IMR-90 (cell line): ENCODE results near the gene OTUD6A. TPM values are rescaled to one million over a fixed set of nuclear protein-coding genes. Genes with fewer than 3 reads are reported as not detected.

Source experiments
- ATAC-seq: fragments of 200-7000 bp; cut with Tn5 transposase; 2 replicates; pipeline ENCODE4 v1.9.1; 2020; ENCODE audit warnings: low read depth, mild to moderate bottlenecking, moderate library complexity
- BruUV-seq: library from RNA; stranded (reverse); fragments of 400-500 nt; replicated peaks from 2 replicates; lab custom pipeline; 2021; lab: Mats Ljungman, UMichigan
- CTCF ChIA-PET: fragments of 300-600 bp; formaldehyde crosslinking; extraction: SDS; loops from one replicate; lab custom pipeline; 2021; ENCODE audit warnings: antibody characterized with exemption; lab: Yijun Ruan, JAX
- POLR2A ChIA-PET: fragments of 300-600 bp; sonication (Branson Sonifier 250); formaldehyde crosslinking; loops from one replicate; lab custom pipeline; 2022; ENCODE audit warnings: antibody characterized with exemption; ENCODE audit not compliant: unreplicated experiment; lab: Charles Lee
- DNase-seq: peaks from one replicate; pipeline ENCODE4 v3.0.0; 2013
- H2AFZ ChIP-seq: replicated peaks from 2 replicates; pipeline ENCODE3; 2013; ENCODE audit warnings: low read length, mild to moderate bottlenecking; ENCODE audit not compliant: poor library complexity
- H2AK5ac ChIP-seq: 2 replicates; pipeline ENCODE4 v1.6.1; 2013; ENCODE audit warnings: low read depth, low read length, inconsistent platforms
- H2AK9ac ChIP-seq: replicated peaks from 2 replicates; pipeline ENCODE3; 2013; ENCODE audit warnings: mild to moderate bottlenecking, low read depth, low read length, moderate library complexity; ENCODE audit not compliant: poor library complexity
- H2BK120ac ChIP-seq: 2 replicates; pipeline ENCODE4 v1.6.1; 2013; ENCODE audit warnings: low read depth, low read length, inconsistent platforms
- H2BK15ac ChIP-seq: 3 replicates; pipeline ENCODE4 v1.6.1; 2013; ENCODE audit warnings: low read depth, low read length, inconsistent platforms
- H2BK20ac ChIP-seq: 2 replicates; pipeline ENCODE4 v1.6.1; 2013; ENCODE audit warnings: low read depth, mild to moderate bottlenecking, inconsistent platforms, low read length, moderate library complexity
- H2BK5ac ChIP-seq: 2 replicates; pipeline ENCODE4 v1.6.1; 2013; ENCODE audit warnings: mild to moderate bottlenecking, low read depth, low read length, inconsistent platforms; ENCODE audit not compliant: poor library complexity, severe bottlenecking
- H3K14ac ChIP-seq: replicated peaks from 2 replicates; pipeline ENCODE4 v1.6.1; 2013; ENCODE audit warnings: low read depth, low read length, inconsistent platforms
- H3K18ac ChIP-seq: 2 replicates; pipeline ENCODE4 v1.6.1; 2013; ENCODE audit warnings: low read depth, low read length, control low read depth
- H3K23ac ChIP-seq: 2 replicates; pipeline ENCODE4 v1.6.1; 2013; ENCODE audit warnings: low read depth, low read length, inconsistent platforms
- H3K27ac ChIP-seq: 2 replicates; pipeline ENCODE4 v1.5.1; 2013; ENCODE audit warnings: mild to moderate bottlenecking, control low read depth, low read length; ENCODE audit not compliant: insufficient read depth
- H3K27me3 ChIP-seq: 2 replicates; pipeline ENCODE4 v1.6.1; 2013; ENCODE audit warnings: low read length; ENCODE audit not compliant: control insufficient read depth, insufficient read depth
- H3K36me3 ChIP-seq: 2 replicates; pipeline ENCODE4 v1.6.1; 2013; ENCODE audit warnings: low read length, mixed read lengths; ENCODE audit not compliant: control insufficient read depth, insufficient read depth
- H3K4ac ChIP-seq: 2 replicates; pipeline ENCODE4 v1.6.1; 2013; ENCODE audit warnings: low read depth, low read length, inconsistent platforms
- H3K4me1 ChIP-seq: 2 replicates; pipeline ENCODE4 v1.6.1; 2013; ENCODE audit warnings: low read length, mixed read lengths; ENCODE audit not compliant: control insufficient read depth, insufficient read depth
- H3K4me2 ChIP-seq: 2 replicates; pipeline ENCODE4 v1.6.1; 2013; ENCODE audit warnings: low read depth, mild to moderate bottlenecking, control low read depth, low read length, moderate library complexity
- H3K4me3 ChIP-seq: 2 replicates; pipeline ENCODE4 v1.5.1; 2013; ENCODE audit warnings: low read depth, mild to moderate bottlenecking, control low read depth, low read length, moderate library complexity; ENCODE audit not compliant: insufficient read depth
- H3K56ac ChIP-seq: 2 replicates; pipeline ENCODE4 v1.6.1; 2013; ENCODE audit warnings: low read length, inconsistent platforms; ENCODE audit not compliant: insufficient read depth; ENCODE audit errors: extremely low read depth
- H3K79me1 ChIP-seq, 2 experiments: 2 replicates each; pipeline ENCODE4 v1.6.1; 2013; ENCODE audit warnings: low read length in 2 of 2, inconsistent platforms in 1 of 2, low read depth in 1 of 2
- H3K9ac ChIP-seq: 2 replicates; pipeline ENCODE4 v1.6.1; 2013; ENCODE audit warnings: low read depth, low read length, control low read depth
- H3K9me1 ChIP-seq: 2 replicates; pipeline ENCODE4 v1.6.1; 2013; ENCODE audit warnings: low read length, inconsistent platforms; ENCODE audit not compliant: insufficient read depth
- H3K9me3 ChIP-seq: 2 replicates; pipeline ENCODE4 v1.6.1; 2013; ENCODE audit warnings: low read length; ENCODE audit not compliant: control insufficient read depth, insufficient read depth
- H4K20me1 ChIP-seq: 2 replicates; pipeline ENCODE4 v1.6.1; 2013; ENCODE audit warnings: low read length, inconsistent platforms; ENCODE audit not compliant: insufficient read depth
- H4K5ac ChIP-seq: 2 replicates; pipeline ENCODE4 v1.6.1; 2013; ENCODE audit warnings: mild to moderate bottlenecking, low read depth, low read length, control low read depth
- H4K8ac ChIP-seq, 2 experiments: 2 replicates each; pipeline ENCODE4 v1.6.1; 2013; ENCODE audit warnings: low read depth in 2 of 2, low read length in 2 of 2, control low read depth in 1 of 2, inconsistent platforms in 1 of 2
- H4K91ac ChIP-seq: 2 replicates; pipeline ENCODE4 v1.6.1; 2013; ENCODE audit warnings: low read depth, low read length, inconsistent platforms; ENCODE audit not compliant: insufficient read depth
- BHLHE40 ChIP-seq: fragments of 150-350 bp; IDR thresholded peaks from 2 replicates; pipeline ENCODE4 v1.6.1; 2016; ENCODE audit warnings: mild to moderate bottlenecking, low read depth, low read length
- CEBPB ChIP-seq: IDR thresholded peaks from 2 replicates; pipeline ENCODE4 v1.6.1; 2012; ENCODE audit warnings: low read depth, low read length, improper control_type of control experiment
- CHD1 ChIP-seq: IDR thresholded peaks from 2 replicates; pipeline ENCODE4 v1.6.1; 2012; ENCODE audit warnings: low read depth, low read length, improper control_type of control experiment
- ELK1 ChIP-seq: fragments of 150-350 bp; IDR thresholded peaks from 2 replicates; pipeline ENCODE4 v1.6.1; 2016; ENCODE audit warnings: low read depth, mild to moderate bottlenecking, low read length, moderate library complexity, borderline replicate concordance
- MAFK ChIP-seq: IDR thresholded peaks from 2 replicates; pipeline ENCODE4 v1.6.1; 2012; ENCODE audit warnings: low read depth, low read length, improper control_type of control experiment
- MAZ ChIP-seq: IDR thresholded peaks from 2 replicates; pipeline ENCODE4 v1.6.1; 2012; ENCODE audit warnings: low read depth, mild to moderate bottlenecking, low read length, improper control_type of control experiment, moderate library complexity, borderline replicate concordance
- RCOR1 ChIP-seq: IDR thresholded peaks from 2 replicates; pipeline ENCODE4 v1.6.1; 2012; ENCODE audit warnings: mild to moderate bottlenecking, low read length, improper control_type of control experiment; ENCODE audit not compliant: insufficient replicate concordance
- RFX5 ChIP-seq: IDR thresholded peaks from 2 replicates; pipeline ENCODE4 v1.8.0; 2012; ENCODE audit warnings: low read depth, mild to moderate bottlenecking, low read length, moderate library complexity
- SMC3 ChIP-seq: fragments of 150-350 bp; IDR thresholded peaks from 2 replicates; pipeline ENCODE4 v1.6.1; 2016; ENCODE audit warnings: low read depth, mild to moderate bottlenecking, antibody characterized with exemption, low read length, moderate library complexity
- USF2 ChIP-seq: fragments of 150-350 bp; IDR thresholded peaks from 2 replicates; pipeline ENCODE4 v1.6.1; 2017; ENCODE audit warnings: mild to moderate bottlenecking, antibody characterized with exemption, low read length, low read depth
- WGBS, 2 experiments: methylation state at CpG; one replicate each; pipeline versions ENCODE4 v1.1.5 to v1.1.7; 2013; ENCODE audit warnings: missing lambda C conversion rate in 2 of 2; ENCODE audit not compliant: insufficient read length in 1 of 2; ENCODE audit errors: extremely low coverage in 2 of 2; 5-methylcytosine and 5-hydroxymethylcytosine counted together
- dilution Hi-C: fragments of 300-500 bp; cut with HindIII; formaldehyde crosslinking; loops from one replicate; pipeline ENCODE4 v1.14.3; 2018; ENCODE audit warnings: low sequenced_read_pairs; ENCODE audit not compliant: unreplicated experiment
- in situ Hi-C: fragments of 300-500 bp; cut with MboI; formaldehyde crosslinking; loops from 3 replicates; pipeline ENCODE4 v1.14.3; 2019; ENCODE audit warnings: low sequenced_read_pairs, inconsistent platforms, mixed read lengths
- intact Hi-C: fragments of 100-400 bp; cut with micrococcal nuclease; formaldehyde crosslinking; loops from 2 replicates; pipeline ENCODE4 v1.10.0; 2022
- polyA plus RNA-seq, 3 experiments: library from polyadenylated mRNA; depleted of rRNA; stranded (reverse); fragments of >200 nt; gene quantifications; 2 replicates each; pipeline ENCODE4 v1.2.3, GENCODE V29; 2012; ENCODE audit warnings: low replicate concordance in 1 of 3
- total RNA-seq: library from RNA; depleted of rRNA; stranded (reverse); fragments of >200 nt; gene quantifications from 2 replicates; pipeline ENCODE4 v1.2.3, GENCODE V29; 2012

Gene OTUD6A
- total and polyA plus RNA-seq, 2 of the 4 experiments (the other 2 are of a cell fraction): not detected

- no peak overlapping the region for H2BK5ac ChIP-seq
- H3K23ac ChIP-seq: no peak overlapping the region
- H3K4me1 ChIP-seq: no peaks in the 10 kb centered on the region
- no peaks in the 10 kb centered on the region for H3K9me1 ChIP-seq
- ATAC-seq (no peak), DNase-seq (no peak)
- no peak overlapping the region for H2AFZ ChIP-seq
- ChIA-PET POLR2A (no interaction called here), CTCF (no interaction called here)
- no peak overlapping the region for H3K4me3 ChIP-seq
- no peak overlapping the region for H3K14ac ChIP-seq
- H4K20me1 ChIP-seq: no peaks in the 10 kb centered on the region
- no peak overlapping the region for H3K4me2 ChIP-seq
- H4K8ac ChIP-seq: no peak overlapping the region
- TF ChIP-seq RCOR1 (no peak), ELK1 (no peak), USF2 (no peak), BHLHE40 (no peak), CEBPB (no peak), MAFK (no peak), SMC3 (no peak), MAZ (no peak), RFX5 (no peak), CHD1 (no peak)
- H3K27ac ChIP-seq: no peak overlapping the region
- in situ Hi-C loops (no loop called here), intact Hi-C loops (no loop called here), dilution Hi-C loops (no loop called here)
- no peaks in the 10 kb centered on the region for H3K79me1 ChIP-seq
- H3K36me3 ChIP-seq: no peaks in the 10 kb centered on the region
- H3K18ac ChIP-seq: no peak overlapping the region
- H3K9ac ChIP-seq: no peak overlapping the region
- no peak overlapping the region for H2AK5ac ChIP-seq
- no peak overlapping the region for H3K4ac ChIP-seq
- no peak overlapping the region for H4K5ac ChIP-seq
- H3K27me3 ChIP-seq: peaks cover 14% of the 10 kb centered on the region
- BruUV-seq: no TSS peak
- 58% methylated on average over 6 of the region's 7 CpGs; no CpG with 5 or more reads in 1 of the 2 experiments for WGBS, 2 experiments
- H4K91ac ChIP-seq: no peak overlapping the region
- peaks cover 9% of the 10 kb centered on the region; the same call in 1 of the 2 replicates for H3K9me3 ChIP-seq
- H2BK20ac ChIP-seq: no peak overlapping the region
- no peak overlapping the region for H3K56ac ChIP-seq
- H2BK15ac ChIP-seq: no peak overlapping the region
- H2AK9ac ChIP-seq: no peak overlapping the region
- no peak overlapping the region for H2BK120ac ChIP-seq
Measured at GRCh38 chrX:70066646-70067045, 4.4 kb downstream of the OTUD6A start.
